KOPT-K1 (cell line): ENCODE results near the gene CDH13.

ENCODE experiments used
- H3K27ac ChIP-seq: fragments of 200-600 bp; sonication (generic); 2 replicates; pipeline ENCODE4 v1.5.1; 2016; ENCODE audit warnings: antibody characterized with exemption, mild to moderate bottlenecking, low read depth, low read length; ENCODE audit not compliant: poor library complexity, severe bottlenecking
- H3K36me3 ChIP-seq: fragments of 200-600 bp; sonication (generic); 2 replicates; pipeline ENCODE4 v1.5.1; 2017; ENCODE audit warnings: antibody characterized with exemption, mild to moderate bottlenecking, low read length, moderate library complexity; ENCODE audit not compliant: insufficient read depth
- H3K9me3 ChIP-seq: fragments of 200-600 bp; sonication (generic); 2 replicates; pipeline ENCODE4 v1.5.1; 2017; ENCODE audit warnings: antibody characterized with exemption, low read length, mild to moderate bottlenecking; ENCODE audit not compliant: insufficient read depth, poor library complexity, severe bottlenecking

The CDH13 gene

DNA sequence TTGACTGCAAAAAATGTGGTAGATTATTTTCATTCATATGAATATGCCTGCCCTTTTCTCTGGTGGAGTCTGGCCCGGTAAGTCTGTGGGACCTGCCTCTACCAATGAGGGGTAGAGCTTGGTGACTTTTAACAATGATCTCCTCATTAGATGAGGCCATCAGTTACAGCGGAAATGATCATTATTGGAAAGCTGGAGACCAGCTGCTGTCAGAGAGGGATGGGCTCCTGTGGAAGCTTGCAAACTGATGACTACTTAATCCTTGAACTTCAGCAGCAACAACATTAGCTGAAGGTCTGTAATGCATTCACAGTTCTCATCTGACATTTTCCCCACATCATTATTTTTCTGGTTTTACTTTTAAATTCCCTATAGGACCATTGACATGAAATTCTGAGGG is 194.1 kb downstream of the CDH13 start:
- Histone ChIP-seq H3K9me3 (no peaks in the 10 kb centered on the region), H3K36me3 (no peaks in the 10 kb centered on the region), H3K27ac (no peak overlapping the region)

DNA sequence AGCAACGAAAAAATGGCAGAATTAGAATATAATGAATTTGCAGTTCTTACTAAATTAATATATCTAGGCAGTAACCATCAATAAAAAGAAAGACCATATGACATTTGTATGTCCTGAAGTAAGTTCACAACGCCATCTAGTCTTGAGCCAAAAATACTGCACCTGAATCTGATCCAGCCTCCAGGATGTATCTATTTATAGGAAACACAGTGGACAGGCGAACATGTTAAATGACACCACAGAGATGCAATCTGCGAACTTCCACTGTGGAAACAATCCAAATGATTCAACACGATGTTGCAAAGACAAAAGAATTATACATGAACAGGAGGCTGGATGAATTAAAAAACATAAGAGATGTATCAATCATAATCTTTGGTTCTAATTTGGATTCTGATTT is 197.6 kb downstream of the CDH13 start:
- Histone ChIP-seq H3K9me3 (no peaks in the 10 kb centered on the region), H3K27ac (no peak overlapping the region), H3K36me3 (no peaks in the 10 kb centered on the region)

DNA sequence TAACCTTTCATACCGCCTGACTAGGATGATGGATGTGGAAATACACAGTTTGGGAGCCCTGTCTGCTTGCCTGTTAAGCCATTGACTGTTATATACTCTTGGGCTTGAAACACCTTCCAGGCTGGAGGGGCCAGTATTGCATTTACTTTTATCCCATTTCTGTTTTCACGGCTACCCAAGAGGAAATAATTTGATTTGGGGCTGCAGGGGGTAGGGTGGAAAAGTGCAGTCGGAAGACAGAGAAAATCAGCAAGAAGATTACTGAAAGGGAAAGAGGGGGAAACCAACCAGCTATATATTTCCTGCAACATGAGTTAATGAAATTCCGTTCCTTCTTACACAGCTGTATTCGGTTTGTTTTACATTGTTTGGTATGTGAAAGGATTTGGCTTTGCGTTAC is 202.5 kb downstream of the CDH13 start:
- no peak overlapping the region for H3K27ac ChIP-seq
- H3K9me3 ChIP-seq = no peaks in the 10 kb centered on the region
- H3K36me3 ChIP-seq = no peaks in the 10 kb centered on the region

DNA sequence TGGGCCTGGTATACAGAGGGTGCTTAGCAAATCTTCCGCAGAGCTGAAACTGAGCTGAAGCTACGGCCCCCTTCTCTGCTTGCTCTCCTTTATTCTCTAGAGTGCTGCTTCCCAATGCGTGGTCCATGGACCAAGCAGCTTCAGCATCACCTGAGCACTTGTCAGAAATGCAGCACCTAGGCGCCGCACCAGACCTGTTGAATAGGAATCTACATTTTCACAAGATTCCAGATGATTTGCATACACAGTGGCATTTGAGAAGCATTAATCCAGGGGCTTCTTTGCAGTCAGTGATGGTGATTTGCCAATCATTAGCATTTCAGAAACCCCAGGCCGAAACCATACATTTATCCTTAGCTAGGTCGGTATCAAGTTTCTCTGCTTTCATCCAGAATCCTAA is 204.2 kb downstream of the CDH13 start:
- no peaks in the 10 kb centered on the region for H3K9me3 ChIP-seq
- H3K27ac ChIP-seq = no peak overlapping the region
- no peaks in the 10 kb centered on the region for H3K36me3 ChIP-seq

GRCh38 chr16:82832821-82833220 is 206.1 kb downstream of the CDH13 start:
- Histone ChIP-seq H3K27ac (no peak overlapping the region), H3K36me3 (no peaks in the 10 kb centered on the region), H3K9me3 (no peaks in the 10 kb centered on the region)

- Histone ChIP-seq H3K36me3 (no peaks in the 10 kb centered on the region), H3K9me3 (no peaks in the 10 kb centered on the region), H3K27ac (no peak overlapping the region)
These were observed 206.7 kb downstream of the CDH13 start for GRCh38 chr16:82833378-82833993.

- Histone ChIP-seq H3K36me3 (no peaks in the 10 kb centered on the region), H3K9me3 (no peaks in the 10 kb centered on the region), H3K27ac (no peak overlapping the region)
These were observed 207.5 kb downstream of the CDH13 start for GRCh38 chr16:82834151-82834815.

DNA sequence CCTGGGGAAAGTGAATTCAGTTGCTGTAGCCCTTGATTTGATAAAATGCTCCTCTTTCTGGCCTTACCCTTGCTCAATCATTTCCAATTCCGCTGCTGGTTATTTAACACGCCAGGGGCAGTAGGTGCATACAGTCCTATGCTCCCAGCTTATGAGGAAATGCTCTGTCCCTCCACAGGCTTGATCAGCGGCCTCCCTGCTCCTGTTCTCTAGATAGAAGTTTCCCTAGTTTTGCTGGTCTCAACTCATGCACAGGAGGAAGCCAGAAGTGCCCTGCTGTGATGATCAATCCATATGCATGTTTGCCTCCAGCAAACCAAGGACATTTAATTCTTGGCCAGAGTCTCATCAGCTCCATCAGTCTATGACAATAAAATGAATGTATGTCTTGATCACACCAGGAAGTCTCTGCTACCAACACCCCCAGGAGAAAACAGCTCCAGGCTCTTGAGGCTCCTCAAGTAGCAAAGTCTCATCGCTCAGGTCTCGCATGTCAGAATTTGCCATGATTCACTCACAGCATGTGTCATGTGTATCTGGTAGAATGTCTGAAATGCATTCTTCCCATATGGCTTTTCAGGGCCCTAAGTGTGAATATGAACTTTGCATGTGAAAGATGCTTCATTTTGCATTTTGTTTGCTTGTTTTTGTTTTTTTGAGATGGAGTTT is 208.9 kb downstream of the CDH13 start:
- Histone ChIP-seq H3K27ac (no peak overlapping the region), H3K36me3 (no peaks in the 10 kb centered on the region), H3K9me3 (no peaks in the 10 kb centered on the region)

- H3K27ac ChIP-seq = no peak overlapping the region
- H3K36me3 ChIP-seq = no peaks in the 10 kb centered on the region
- no peaks in the 10 kb centered on the region for H3K9me3 ChIP-seq
These were observed 214.3 kb downstream of the CDH13 start for GRCh38 chr16:82841108-82841507.

GRCh38 chr16:82843606-82844271 is 217.0 kb downstream of the CDH13 start:
- Histone ChIP-seq H3K27ac (no peak overlapping the region), H3K36me3 (no peaks in the 10 kb centered on the region), H3K9me3 (no peaks in the 10 kb centered on the region)

GRCh38 chr16:82845116-82845515 is 218.3 kb downstream of the CDH13 start:
- Histone ChIP-seq H3K36me3 (no peaks in the 10 kb centered on the region), H3K27ac (no peak overlapping the region), H3K9me3 (no peaks in the 10 kb centered on the region)

GRCh38 chr16:82846806-82847205 is 220.0 kb downstream of the CDH13 start:
- no peak overlapping the region for H3K27ac ChIP-seq
- no peaks in the 10 kb centered on the region for H3K36me3 ChIP-seq
- H3K9me3 ChIP-seq = no peaks in the 10 kb centered on the region

- Histone ChIP-seq H3K36me3 (no peaks in the 10 kb centered on the region), H3K9me3 (no peaks in the 10 kb centered on the region), H3K27ac (no peak overlapping the region)
These were observed 221.2 kb downstream of the CDH13 start for GRCh38 chr16:82848013-82848412.

- Histone ChIP-seq H3K9me3 (no peaks in the 10 kb centered on the region), H3K36me3 (no peaks in the 10 kb centered on the region), H3K27ac (no peak overlapping the region)
These were observed 225.7 kb downstream of the CDH13 start for GRCh38 chr16:82852388-82853008.

- H3K27ac ChIP-seq = no peak overlapping the region
- no peaks in the 10 kb centered on the region for H3K9me3 ChIP-seq
- no peaks in the 10 kb centered on the region for H3K36me3 ChIP-seq
These were observed 228.7 kb downstream of the CDH13 start for GRCh38 chr16:82855471-82855870.
